NCI-H2227 (cell line): ENCODE measurements around the gene PRKCH.

Source experiments
- DNase-seq: peaks from one replicate; lab custom pipeline; 2025; ENCODE audit not compliant: unreplicated experiment; lab: John Stamatoyannopoulos, UW

Gene PRKCH

DNA sequence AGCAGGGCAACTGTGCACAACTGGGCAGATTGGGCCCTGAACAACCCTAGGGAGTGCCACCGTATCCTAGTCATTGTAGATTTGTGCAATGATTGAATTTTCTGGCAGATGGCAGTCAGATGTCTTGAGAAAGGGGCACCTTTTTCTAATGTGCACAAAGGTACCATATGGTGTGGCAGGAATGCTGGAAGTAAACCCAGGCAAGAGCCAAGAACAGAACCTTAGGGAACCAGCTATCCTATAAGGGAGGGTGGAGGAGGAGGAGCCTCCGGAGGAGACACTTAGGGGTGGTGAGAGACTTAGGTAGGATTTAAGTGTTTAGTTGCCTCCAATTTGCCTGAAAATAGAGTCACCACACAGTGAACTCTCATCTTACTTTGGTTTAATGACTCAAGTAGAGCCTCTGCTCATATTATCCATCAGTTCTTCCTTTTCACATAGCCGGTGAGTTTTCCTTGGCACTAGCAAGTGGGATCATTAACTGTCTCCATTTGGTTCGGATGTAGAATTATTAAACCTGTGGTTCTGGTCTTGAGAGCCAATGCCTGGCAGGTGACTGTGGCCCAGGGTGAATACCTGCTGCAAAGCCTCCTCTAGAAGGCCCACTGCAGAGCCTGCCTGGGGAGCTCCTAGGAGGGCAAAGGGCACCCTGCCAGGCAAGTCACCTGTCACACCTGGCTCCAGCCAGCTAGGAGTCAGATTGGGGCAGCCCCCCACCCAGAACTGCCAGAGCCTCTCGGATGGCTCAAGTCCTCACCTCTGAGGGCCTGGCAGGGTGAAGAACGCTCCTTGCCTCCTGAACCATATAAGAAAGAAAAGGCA is 189.6 kb downstream of the PRKCH start:
- DNase-seq = no peak

DNA sequence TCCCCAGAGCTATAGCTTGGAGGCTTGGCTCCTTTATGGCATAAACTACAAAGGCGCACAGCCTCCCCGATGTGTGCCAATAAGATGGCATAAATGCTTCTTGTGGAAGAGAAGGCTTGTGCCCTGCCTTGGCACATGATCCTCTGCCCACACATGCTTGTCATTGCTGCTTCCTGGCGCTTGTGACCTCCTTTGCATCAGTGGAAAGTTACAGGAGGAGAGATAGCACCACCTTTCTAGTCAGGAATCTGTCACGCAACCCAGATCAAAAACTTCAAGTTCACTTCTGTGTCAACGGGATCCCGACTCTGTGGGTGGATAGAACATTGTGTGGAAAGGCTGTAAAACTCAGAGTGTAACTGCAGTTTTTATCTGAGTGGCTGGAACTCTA is 190.2 kb downstream of the PRKCH start:
- no peak for DNase-seq

DNA sequence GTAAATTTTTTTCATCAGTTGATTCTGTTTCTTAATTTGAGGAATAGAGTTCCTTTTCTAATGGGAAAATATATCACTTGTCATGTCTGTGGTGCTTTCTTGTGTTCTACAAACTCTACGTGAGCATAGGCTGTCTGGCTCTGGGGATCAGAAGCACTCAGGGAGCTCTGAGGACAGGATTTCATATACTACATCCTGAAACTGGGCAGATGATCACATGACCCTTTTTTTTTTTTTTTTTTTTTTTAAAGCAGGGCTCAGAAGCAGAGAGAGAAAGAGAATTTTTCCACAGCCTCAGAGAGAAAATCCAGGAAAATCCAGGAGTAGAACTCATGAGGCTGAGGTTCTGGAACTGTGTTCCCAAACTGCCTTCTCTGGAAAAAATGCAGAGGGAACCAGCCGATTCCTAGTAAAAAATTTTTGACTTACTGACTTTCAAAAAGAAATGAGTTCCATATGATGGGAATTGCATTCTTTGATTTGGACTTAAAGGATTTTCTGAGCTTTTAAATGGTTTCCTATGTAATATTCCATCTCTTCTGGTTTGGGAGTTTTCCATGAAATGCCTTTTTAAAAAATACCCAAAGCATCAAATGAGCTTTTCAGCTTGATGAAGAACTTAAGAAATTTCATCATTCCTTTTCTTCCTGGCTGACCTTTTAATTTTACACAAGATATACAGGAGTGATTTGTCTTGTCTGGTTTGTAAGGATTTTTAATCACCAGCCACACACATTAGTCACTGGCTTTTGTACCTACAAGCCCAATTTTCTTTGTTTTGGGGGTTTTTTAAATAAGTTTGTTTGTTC is 190.9 kb downstream of the PRKCH start:
- DNase-seq = no peak

DNA sequence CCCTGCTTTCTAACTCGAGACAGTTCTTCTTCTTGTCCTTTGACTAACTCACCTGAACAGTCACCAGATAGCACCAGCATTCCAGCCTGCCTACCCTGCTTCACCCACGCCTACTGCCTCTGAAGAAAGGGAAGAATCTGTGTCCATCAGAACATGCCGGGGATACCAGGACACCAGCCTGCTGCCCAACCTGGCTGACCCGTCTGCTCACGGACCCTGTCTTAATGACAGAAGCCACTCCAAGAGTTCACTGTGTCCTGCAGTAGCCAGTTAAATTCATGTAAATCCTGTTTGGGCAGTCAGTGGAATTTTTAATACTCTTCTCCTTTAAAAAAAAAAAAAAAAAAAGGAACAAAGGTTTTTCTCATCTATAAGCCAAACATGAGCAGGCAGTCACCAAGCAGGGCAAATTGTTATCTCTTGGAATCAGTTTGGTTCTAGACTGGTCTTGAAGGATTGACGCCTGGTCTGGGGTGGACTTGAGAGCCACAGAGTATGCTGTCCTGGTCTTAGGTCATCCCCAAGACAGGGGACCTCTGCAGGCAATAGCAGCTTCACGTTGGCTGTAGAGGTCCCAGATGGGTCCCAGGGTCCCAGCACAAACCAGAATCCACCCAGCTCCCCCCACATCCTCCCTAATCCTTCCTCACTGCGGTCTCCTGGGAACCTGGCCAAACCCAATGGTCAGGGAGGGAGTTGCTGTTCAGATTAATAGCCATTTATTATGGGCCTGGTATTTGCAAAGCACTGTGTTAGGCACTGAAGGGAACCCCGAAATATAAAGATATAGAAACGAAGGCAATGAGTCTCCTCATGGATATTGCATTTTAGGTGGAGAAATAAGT is 192.8 kb downstream of the PRKCH start:
- no peak for DNase-seq

DNA sequence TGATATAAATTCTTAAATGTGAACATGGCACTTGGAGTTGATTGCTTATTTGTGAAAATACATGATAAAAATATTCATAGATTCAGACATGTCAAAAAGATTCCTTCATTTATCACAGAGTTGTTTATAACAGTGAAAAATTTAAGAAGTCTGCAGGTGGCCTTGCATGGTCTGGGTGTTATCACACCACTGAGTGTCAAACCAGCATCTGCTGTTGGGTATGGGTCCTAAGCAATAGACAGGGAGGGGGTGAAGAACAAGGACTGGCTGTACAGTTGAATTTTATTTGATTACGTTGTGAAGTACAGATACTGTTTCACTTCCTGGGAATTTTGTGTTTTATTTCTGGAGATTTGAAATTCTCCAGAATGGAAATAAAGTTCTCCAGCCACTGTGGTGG is 193.5 kb downstream of the PRKCH start:
- DNase-seq = no peak

DNA sequence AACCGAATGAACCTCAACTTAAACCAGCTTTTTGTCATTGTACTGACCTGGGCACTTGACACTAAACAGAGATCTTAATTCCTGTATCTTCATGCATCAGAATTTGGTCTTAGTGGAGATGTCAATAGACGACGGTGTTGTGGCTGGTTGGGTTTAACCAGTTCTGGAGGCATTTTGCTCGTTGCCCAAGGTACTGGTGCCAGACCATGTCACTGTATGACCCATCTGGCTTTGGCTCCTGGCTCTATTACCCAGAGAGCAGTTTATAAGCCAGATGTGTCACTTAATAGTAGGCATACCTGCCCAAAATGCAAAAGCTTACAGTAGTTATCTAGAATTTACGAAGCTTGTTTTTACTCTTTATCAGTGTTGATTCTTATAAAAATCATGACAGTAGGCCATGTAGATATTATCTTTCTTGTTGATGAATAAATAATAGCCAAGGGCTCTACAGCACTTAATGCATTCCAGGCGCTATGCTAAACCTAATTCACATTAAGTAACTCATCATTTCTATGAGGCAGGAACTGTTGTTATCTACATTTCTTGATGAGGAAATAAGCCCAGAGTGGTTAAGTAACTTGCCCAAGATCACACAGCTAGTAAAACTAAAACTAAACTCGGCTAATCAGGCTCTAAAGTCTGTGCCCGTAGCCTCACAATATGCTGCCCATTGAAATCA is 194.2 kb downstream of the PRKCH start:
- DNase-seq = no peak

DNA sequence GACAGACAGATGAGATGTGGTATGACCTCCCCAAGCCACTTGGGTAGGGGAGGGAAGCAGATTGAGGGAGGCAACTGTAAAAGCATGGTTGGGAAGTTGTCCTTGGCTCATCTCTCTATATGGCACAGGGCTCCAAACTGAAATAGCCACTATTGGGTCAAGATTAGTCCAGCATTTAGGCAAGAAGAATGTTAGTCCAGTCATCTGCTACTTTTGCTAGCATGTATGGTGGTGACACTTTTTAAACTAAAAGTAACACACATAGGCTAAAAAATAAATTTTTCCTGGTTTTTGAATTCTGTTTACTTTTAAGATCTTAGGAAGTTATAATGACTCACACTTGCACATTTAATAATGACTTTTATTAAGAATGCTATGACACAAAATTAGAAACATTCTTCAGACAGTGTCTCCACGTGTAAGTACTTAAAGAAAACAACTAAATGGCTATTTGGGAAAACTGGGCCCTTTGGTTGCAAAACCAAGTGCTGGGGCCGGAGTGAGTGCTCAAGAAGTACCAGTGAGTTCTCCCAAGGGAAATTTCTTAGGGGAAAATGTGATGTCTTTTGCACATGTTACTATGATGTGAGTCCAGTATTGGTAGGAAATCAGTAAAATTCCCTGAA is 194.9 kb downstream of the PRKCH start:
- no peak for DNase-seq

DNA sequence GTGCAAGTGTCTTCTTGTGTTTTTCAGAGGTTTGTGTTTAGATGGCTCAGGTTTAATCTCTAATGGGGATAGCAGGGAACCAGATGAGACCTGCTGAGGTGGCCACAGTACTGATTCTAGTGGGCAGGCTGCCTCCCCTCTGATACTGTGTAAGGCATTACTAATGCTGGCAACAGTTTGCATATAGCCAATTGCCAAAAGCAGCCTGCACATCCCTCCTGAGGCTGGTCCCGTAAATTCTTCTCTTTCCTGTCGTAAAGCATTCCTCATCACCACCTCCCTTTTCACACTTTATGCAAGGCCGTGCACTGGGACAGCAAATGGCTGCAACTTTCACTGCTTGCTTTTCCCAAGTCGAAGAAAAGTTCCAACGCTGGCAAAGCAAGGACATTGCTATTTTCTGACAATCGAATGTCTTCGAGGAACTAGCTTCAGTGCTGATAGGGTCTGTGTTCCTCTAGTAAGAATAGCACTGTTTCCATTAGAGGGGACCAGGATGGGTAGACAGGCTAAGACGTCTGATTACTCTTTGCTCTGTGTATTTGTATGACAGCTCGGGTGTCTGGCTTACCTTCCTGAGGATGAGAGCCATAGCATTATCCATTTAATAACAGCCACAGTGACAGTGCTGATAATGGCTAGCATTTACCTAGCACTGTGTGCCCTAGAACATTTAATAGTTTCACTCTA is 195.7 kb downstream of the PRKCH start:
- no peak for DNase-seq

DNA sequence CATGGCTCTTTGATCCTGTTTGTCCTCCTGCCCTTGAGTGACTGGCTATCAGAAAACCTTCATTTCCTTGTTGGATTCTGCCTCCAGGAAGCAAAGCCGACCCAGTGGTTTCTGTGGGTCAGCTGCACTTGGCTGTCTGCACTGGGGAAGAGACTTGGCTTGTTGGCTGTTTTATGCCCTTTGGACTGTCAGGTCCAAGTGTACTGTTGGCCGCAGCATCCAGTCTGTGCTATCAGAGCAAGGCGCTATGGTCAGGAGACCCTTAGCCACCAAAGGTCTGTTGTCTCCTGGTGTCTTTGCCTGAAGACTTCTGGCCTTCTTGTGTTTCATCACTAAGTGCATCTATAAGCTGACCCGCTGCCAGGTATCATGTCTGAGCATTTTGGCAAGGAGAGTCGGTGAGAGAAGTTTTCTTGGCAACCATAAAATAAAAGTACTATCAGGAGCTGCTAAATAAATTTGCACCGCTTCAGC is 196.6 kb downstream of the PRKCH start:
- no peak for DNase-seq

DNA sequence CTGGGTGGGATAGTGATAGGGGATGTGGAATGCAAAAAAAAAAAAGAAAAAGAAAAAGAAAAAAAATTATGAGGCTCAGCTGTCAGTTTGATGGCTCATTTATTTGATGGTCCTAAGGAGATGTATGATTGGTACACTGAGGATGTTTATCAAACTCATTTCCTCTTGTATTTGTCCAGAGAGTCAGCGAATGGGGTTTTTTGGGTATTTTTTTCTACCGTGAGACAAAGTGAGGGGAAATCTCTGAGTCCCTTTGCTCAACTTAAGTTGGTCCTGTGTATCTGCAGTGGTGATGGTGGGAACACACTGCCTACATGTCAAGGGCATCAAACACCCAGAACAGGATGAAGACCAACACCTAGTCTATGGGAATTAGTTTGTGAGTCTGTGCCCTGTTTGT is 197.0 kb downstream of the PRKCH start:
- no peak for DNase-seq

DNA sequence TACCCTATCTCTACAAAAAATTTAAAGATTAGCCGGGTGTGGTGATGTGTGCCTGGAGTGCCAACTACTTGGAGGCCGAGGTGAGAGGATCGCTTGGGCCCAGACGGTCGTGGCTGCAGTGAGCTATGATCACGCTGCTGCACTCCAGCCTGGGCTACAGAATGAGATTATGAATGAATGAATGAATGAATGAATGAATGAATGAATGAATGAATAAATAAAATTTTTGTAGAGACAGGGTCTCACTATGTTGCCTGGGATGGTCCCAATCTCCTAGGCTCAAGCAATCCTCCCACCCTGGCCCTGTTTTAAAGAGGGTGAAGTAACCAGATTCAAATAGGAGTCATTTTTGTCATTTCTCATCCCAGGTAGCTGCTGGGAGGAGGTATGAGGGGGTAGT is 197.7 kb downstream of the PRKCH start:
- no peak for DNase-seq

DNA sequence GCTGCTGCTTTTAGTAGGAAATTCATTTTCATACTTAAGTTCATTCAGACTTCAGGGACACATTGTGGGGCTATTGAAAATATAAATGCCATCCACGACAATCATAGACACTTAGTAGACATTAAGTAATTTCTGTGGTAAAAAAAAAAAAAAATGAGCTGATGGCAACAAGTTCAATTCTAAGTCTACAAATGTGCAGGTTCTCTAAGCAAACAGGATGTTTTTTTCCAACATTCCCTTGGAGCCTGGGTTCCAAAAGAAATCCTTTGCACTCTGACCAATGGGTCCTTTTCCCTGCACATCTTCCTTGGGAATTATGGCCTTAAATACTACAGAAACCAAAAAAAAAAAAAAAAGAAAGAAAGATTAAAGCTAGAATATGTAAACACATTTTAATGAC is 198.4 kb downstream of the PRKCH start:
- no peak for DNase-seq

DNA sequence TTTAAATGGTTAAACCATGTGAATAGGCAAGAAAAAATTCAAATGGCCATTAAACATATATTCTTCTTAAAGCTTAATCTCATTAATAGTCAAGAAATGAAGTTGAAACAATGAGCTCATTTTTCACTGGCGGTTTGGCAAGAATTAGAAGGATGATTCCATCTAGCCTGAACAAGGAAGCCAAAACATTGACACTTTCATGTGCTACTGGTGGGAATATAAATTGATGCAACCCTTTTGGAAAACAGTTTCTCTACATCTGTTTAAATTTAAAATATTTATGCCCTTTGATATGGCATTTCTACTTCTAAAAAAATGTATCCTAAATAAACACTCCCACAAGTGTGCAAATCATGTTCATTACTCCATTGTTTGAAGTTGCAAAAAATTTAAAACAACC is 199.2 kb downstream of the PRKCH start:
- no peak for DNase-seq

DNA sequence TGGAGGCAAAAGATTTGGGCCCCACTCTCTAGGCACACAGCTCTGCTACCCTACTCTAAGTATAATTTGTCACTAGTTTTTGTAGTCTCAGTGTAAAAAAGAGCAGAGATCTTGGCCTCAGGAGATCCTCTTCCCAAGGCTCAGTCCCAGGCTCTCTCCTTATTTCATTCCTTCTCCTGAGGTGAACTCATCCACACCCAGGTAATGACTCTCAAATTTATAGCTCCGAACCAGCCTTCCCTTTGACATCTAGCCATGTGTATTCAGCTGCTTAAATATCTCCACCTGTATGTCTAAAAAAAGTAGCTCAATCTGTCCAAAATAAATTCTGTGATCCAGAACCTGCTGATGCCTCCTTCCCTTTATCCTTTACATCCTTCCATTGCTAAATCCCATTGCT is 200.4 kb downstream of the PRKCH start:
- DNase-seq = no peak

DNA sequence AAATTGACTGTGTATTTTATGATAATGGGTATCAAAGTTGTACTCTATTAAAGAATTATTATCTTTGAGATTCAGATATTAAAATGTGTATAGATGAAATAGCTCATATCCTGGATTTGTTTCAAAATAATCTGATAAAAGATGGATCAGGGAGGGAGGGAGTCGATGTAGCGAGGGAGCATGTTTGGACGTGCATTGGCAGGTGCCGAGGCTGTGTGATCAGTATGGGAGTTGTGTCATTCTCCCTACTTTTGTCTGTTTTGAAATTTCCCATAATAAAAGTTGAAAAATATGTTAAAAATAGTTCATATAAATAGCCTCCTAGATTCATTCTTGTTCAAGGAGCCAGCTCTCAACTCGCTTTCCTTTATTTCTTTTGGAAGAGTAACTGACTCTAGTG is 202.4 kb downstream of the PRKCH start:
- no peak for DNase-seq

DNA sequence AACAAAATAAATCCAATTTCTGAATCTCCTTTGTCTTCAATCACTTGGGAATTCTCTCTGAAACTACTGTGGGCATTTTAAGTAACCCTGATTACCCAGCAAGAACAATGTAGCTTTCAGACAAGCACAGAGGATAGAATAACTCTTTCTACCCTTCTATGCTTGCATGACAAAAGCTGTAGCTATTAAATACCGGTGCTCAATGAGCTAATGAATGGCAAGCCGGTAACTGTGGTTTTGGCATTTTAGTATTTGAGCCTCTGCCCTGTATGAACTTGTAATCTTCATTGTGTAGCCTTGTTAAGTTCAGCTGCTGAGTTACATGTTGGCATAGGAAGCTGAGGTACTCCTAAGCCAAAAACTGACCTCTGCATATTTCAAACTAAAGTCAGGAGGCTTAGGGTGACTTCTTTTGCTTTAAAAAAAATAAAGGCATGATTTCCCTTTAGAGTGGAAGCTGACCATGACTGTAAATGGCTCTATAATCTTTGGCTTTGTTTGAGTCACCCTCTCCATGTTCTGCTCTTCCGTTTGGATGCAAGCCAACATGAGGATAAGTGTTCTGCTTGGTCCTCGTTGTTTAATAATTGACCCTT is 202.9 kb downstream of the PRKCH start:
- peak; percentile 28 for DNase-seq

DNA sequence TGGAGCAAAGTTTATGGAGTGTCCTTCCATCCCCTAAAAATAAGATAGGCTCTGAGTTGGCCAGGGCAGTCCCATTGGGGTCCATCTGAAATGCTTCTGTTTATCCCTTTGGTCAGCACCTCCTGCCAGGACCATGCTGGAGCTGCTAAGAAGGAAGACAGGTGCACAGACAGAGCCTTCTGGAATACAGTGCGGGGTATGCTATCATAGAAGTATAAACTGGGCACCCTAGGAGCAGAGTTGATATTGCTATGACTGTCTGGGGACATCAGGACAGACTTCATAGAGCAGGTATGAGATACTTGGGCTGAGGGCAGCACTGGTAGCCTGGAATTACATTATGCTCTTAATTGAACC is 203.5 kb downstream of the PRKCH start:
- no peak for DNase-seq

DNA sequence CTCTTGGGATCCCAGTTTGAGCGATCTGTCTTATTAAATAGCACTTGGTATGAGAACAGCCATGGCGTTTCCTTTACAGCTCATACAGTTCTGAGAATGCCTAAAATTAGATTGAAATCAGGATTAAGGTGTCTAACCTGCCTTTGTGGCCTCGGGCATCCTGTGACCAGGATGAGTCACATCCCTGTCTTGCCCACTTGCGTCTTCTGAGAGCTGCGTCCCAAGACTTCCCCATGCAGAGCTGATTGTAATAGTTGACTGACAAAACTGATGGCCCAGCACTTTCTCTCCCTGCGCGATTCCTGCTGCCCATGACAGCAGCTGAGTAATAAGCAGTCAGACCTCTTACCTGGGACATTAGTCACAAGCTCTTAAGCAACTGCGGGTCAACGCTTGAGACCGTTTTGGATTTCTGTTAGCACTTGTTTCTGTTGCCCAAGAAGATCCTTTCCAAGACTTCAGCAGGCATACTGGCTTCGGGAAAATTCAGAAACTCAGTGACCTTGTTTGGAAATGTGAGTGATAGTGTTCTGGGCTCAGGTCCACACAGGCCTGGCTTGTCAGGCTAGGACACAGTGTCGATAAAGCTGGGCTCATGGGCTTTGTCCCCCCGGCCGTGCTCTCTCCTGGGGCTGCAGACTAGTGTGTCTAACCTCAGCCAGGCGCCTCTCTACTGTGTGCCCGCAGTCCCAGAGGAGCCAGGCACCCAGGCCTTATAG is 204.1 kb downstream of the PRKCH start:
- DNase-seq = no peak
